SK-N-SH (cell line): ENCODE measurements around the gene AUTS2. TPM values are rescaled to one million over a fixed set of nuclear protein-coding genes. Genes with fewer than 3 reads are reported as not detected.
A peak's percentile ranks its signal among the peaks of the same experiment; 100 is the strongest.

Experiments
- CTCF ChIA-PET: fragments of 300-600, 350-600 bp; formaldehyde crosslinking; extraction: SDS; loops from one replicate; lab custom pipeline; 2021; lab: Yijun Ruan, JAX
- POLR2A ChIA-PET: fragments of 350-600 bp; sonication (Branson Sonifier 250); formaldehyde crosslinking; extraction: SDS; loops from one replicate; lab custom pipeline; 2020; ENCODE audit warnings: antibody characterized with exemption, inconsistent platforms; lab: Yijun Ruan, JAX
- DNase-seq: peaks from one replicate; pipeline ENCODE4 v3.0.0; 2012
- H2AFZ ChIP-seq: fragments of 200-600 bp; sonication (generic); 2 replicates; pipeline ENCODE4 v1.8.1; 2016; ENCODE audit warnings: antibody characterized with exemption, mild to moderate bottlenecking, low read depth
- H3F3A ChIP-seq: fragments of 200-600 bp; sonication (generic); replicated peaks from 2 replicates; pipeline ENCODE3; 2016; ENCODE audit warnings: antibody characterized with exemption, mild to moderate bottlenecking; ENCODE audit not compliant: insufficient read depth
- H3K27ac ChIP-seq, 2 experiments: fragments of 200-500 bp in 1 of 2; fragments of 200-600 bp in 1 of 2; sonication (Bioruptor generic) in 1 of 2; sonication (generic), shearing (Covaris generic) in 1 of 2; 2 replicates each; pipeline versions ENCODE4 v1.5.1 to v1.6.1; 2014 to 2016; ENCODE audit warnings: low read depth in 2 of 2, inconsistent platforms in 1 of 2, low read length in 1 of 2, mild to moderate bottlenecking in 1 of 2, mixed read lengths in 1 of 2
- H3K27me3 ChIP-seq: fragments of 200-600 bp; sonication (generic), shearing (Covaris generic); 2 replicates; pipeline ENCODE4 v1.6.1; 2016; ENCODE audit warnings: mixed run types; ENCODE audit not compliant: insufficient read depth
- H3K36me3 ChIP-seq, 2 experiments: fragments of 200-500 bp in 1 of 2; fragments of 200-600 bp in 1 of 2; sonication (Bioruptor generic) in 1 of 2; sonication (generic) in 1 of 2; replicated peaks in 1 of 2; 2 replicates each; pipeline versions ENCODE3 to v1.5.1; 2014 to 2016; ENCODE audit warnings: low read length in 1 of 2, mild to moderate bottlenecking in 1 of 2; ENCODE audit not compliant: insufficient read depth in 2 of 2, control insufficient read depth in 1 of 2
- H3K4me1 ChIP-seq, 2 experiments: fragments of 200-500 bp in 1 of 2; fragments of 200-600 bp in 1 of 2; sonication (Bioruptor generic) in 1 of 2; sonication (generic), shearing (Covaris generic) in 1 of 2; 2 replicates each; pipeline versions ENCODE4 v1.5.1 to v1.6.1; 2014 to 2016; ENCODE audit warnings: low read depth in 1 of 2, low read length in 1 of 2, mixed run types in 1 of 2; ENCODE audit not compliant: insufficient read depth in 2 of 2, control insufficient read depth in 1 of 2
- H3K4me2 ChIP-seq: fragments of 200-600 bp; sonication (generic), shearing (Covaris generic); 2 replicates; pipeline ENCODE4 v1.6.1; 2017; ENCODE audit warnings: mixed run types
- H3K4me3 ChIP-seq, 2 experiments: fragments of 200-500 bp in 1 of 2; fragments of 200-600 bp in 1 of 2; sonication (Bioruptor generic) in 1 of 2; sonication (generic), shearing (Covaris generic) in 1 of 2; 2 replicates each; pipeline versions ENCODE4 v1.5.1 to v1.8.1; 2014 to 2016; ENCODE audit warnings: low read depth in 2 of 2, inconsistent platforms in 1 of 2, low read length in 1 of 2, mild to moderate bottlenecking in 1 of 2, mixed read lengths in 1 of 2, moderate library complexity in 1 of 2
- H3K79me2 ChIP-seq: fragments of 200-600 bp; sonication (generic); 2 replicates; pipeline ENCODE4 v1.8.1; 2017; ENCODE audit warnings: mild to moderate bottlenecking; ENCODE audit not compliant: insufficient read depth
- H3K9ac ChIP-seq: fragments of 200-600 bp; sonication (generic); 2 replicates; pipeline ENCODE4 v1.6.1; 2017; ENCODE audit warnings: mixed run types
- H3K9me2 ChIP-seq: fragments of 200-600 bp; sonication (generic); 2 replicates; pipeline ENCODE4 v1.6.1; 2017; ENCODE audit warnings: mixed run types
- H3K9me3 ChIP-seq: fragments of 200-600 bp; sonication (generic); 2 replicates; pipeline ENCODE4 v1.6.1; 2017; ENCODE audit warnings: mixed run types, mild to moderate bottlenecking, moderate library complexity
- H4K20me1 ChIP-seq: fragments of 200-600 bp; sonication (generic); 2 replicates; pipeline ENCODE4 v1.6.1; 2017; ENCODE audit warnings: mild to moderate bottlenecking, mixed run types; ENCODE audit not compliant: insufficient read depth
- EP300 ChIP-seq, 2 experiments: IDR thresholded peaks; 2 replicates each; pipeline versions ENCODE4 v1.4.0 to v1.6.1; 2012; ENCODE audit warnings: borderline replicate concordance in 1 of 2, low read depth in 1 of 2, low read length in 1 of 2
- GABPA ChIP-seq: IDR thresholded peaks from 2 replicates; pipeline ENCODE4 v1.4.0; 2012; ENCODE audit warnings: low read depth, mild to moderate bottlenecking
- GATA2 ChIP-seq: sonication (generic); formaldehyde crosslinking; IDR thresholded peaks from 2 replicates; pipeline ENCODE4 v1.5.0; 2020; ENCODE audit warnings: mild to moderate bottlenecking, missing genetic modification reagents
- MXI1 ChIP-seq: IDR thresholded peaks from 2 replicates; pipeline ENCODE4 v1.6.1; 2012; ENCODE audit warnings: mild to moderate bottlenecking, low read depth, low read length, improper control_type of control experiment
- REST ChIP-seq: IDR thresholded peaks from 2 replicates; pipeline ENCODE4 v1.6.1; 2012; ENCODE audit warnings: mild to moderate bottlenecking, low read depth, low read length, moderate library complexity
- RFX5 ChIP-seq: IDR thresholded peaks from 2 replicates; pipeline ENCODE4 v1.6.1; 2012; ENCODE audit warnings: mild to moderate bottlenecking, improper control_type of control experiment, low read length
- TEAD4 ChIP-seq: IDR thresholded peaks from 2 replicates; pipeline ENCODE4 v1.4.0; 2012; ENCODE audit warnings: mild to moderate bottlenecking, borderline replicate concordance; ENCODE audit not compliant: insufficient read depth
- USF1 ChIP-seq: IDR thresholded peaks from 2 replicates; pipeline ENCODE4 v1.4.0; 2012; ENCODE audit warnings: low read depth, borderline replicate concordance
- USF2 ChIP-seq: fragments of 150-350 bp; IDR thresholded peaks from 2 replicates; pipeline ENCODE4 v1.6.1; 2017; ENCODE audit warnings: antibody characterized with exemption, low read length, low read depth, borderline replicate concordance
- WGBS: methylation state at CpG from one replicate; pipeline ENCODE4 v1.1.6; 2017; ENCODE audit warnings: low lambda C conversion rate; 5-methylcytosine and 5-hydroxymethylcytosine counted together
- polyA plus RNA-seq, 3 experiments: library from polyadenylated mRNA; depleted of rRNA; stranded (reverse); fragments of >200 nt; gene quantifications; 2 replicates each; pipeline ENCODE4 v1.2.3, GENCODE V29; 2012

The AUTS2 gene
- polyA plus RNA-seq, 1 of the 3 experiments (the other 2 are of a cell fraction): 15.6 TPM

GRCh38 chr7:70641882-70642281 is 1043.6 kb downstream of the AUTS2 start (continued):
- TF ChIP-seq GABPA (no peak), TEAD4 (no peak), REST (no peak), MXI1 (no peak), USF2 (no peak)

DNA sequence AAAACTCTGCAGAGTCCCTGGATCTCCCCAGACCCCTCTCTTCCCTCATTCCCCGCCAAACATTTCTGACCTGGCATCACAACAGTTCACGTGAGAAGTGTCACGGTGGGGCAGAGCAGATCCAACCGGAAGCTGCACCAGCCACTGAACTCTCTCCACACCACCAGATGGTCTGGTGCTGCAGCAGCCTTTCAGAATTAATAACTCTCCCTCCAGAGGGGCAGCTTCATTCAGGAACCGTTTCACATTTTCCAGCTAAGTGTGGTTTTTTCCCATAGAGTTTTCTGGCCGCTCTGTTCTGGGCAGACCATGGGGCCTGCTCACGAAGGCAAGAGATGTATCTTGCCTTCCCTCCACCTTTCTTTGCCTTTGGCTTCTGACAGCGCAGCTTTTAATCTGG is 1047.0 kb downstream of the AUTS2 start:
- Histone ChIP-seq H3K9me2 (no peaks in the 10 kb centered on the region), H3K4me3 (no peak overlapping the region), H3K27ac (peak overlapping the region in 1 of 2 experiments; percentile 36; a peak in 2 of 4 replicates), H3K27me3 (no peaks in the 10 kb centered on the region), H3K9me3 (no peaks in the 10 kb centered on the region), H3K36me3 (no peaks in the 10 kb centered on the region), H3K79me2 (no peaks in the 10 kb centered on the region), H3F3A (no peaks in the 10 kb centered on the region), H2AFZ (no peak overlapping the region), H4K20me1 (no peaks in the 10 kb centered on the region), H3K9ac (no peak overlapping the region), H3K4me1 (peaks cover 6 to 17% of the 10 kb centered on the region in 2 experiments; a peak in 3 of 4 replicates), H3K4me2 (no peak overlapping the region)
- DNase-seq: peak; percentile 70
- CTCF ChIA-PET: interaction anchor here (1.0 to 1.9 kb wide), 4 partner anchors 20 to 514 kb away, joined by 3 to 9 read pairs (median 4); no protein-coding TSS in a partner anchor
- POLR2A ChIA-PET: interaction anchor here (0.6 kb wide), 1 partner anchor 41 kb away, joined by 3 read pairs; no protein-coding TSS in a partner anchor
- 76% methylated on average over 8 of the region's 8 CpGs for WGBS
- TF ChIP-seq GATA2 (CRISPR knock-in tag): 0 out of 2 replicates have a peak, but pooled peaks have one; percentile 10
- no peak for TF ChIP-seq EP300 (IDR thresholded peaks at IDR 0.05; ENCODE audit: borderline replicate concordance in 1 of 2, low read depth in 1 of 2, low read length in 1 of 2)
- no peak for TF ChIP-seq RFX5
- TF ChIP-seq REST: no peak
- TF ChIP-seq USF1: no peak
